Activated CD4-positive, alpha-beta memory T cell treated with anti-CD3 and anti-CD28 coated beads for 36 hours (primary cell): ENCODE data around the gene PTPRM. TPM values are rescaled to one million over a fixed set of nuclear protein-coding genes. Genes with fewer than 3 reads are reported as not detected.

Experiments
- CTCF ChIA-PET: fragments of 350-600 bp; sonication (Branson Sonifier 250); formaldehyde crosslinking; loops from one replicate; lab custom pipeline; 2021; ENCODE audit warnings: antibody characterized with exemption, inconsistent platforms; lab: Charles Lee
- POLR2A ChIA-PET: fragments of 350-600 bp; sonication (Branson Sonifier 250); formaldehyde crosslinking; loops from one replicate; lab custom pipeline; 2021; ENCODE audit warnings: antibody characterized with exemption; lab: Charles Lee
- DNase-seq: peaks from one replicate; pipeline ENCODE4 v3.0.0-alpha.2; 2020
- H3K27ac Mint-ChIP-seq: one replicate; pipeline ENCODE4 v1.8.0; 2021; ENCODE audit warnings: mixed read lengths
- H3K27me3 Mint-ChIP-seq: one replicate; pipeline ENCODE4 v1.8.0; 2021; ENCODE audit warnings: mixed read lengths
- H3K36me3 Mint-ChIP-seq: one replicate; pipeline ENCODE4 v1.8.0; 2021; ENCODE audit warnings: mixed read lengths
- H3K4me1 Mint-ChIP-seq: one replicate; pipeline ENCODE4 v1.8.0; 2021; ENCODE audit warnings: low read depth, mixed read lengths
- H3K4me3 Mint-ChIP-seq: one replicate; pipeline ENCODE4 v1.8.0; 2021; ENCODE audit warnings: mild to moderate bottlenecking, mixed read lengths
- H3K9me3 Mint-ChIP-seq: one replicate; pipeline ENCODE4 v1.8.0; 2021; ENCODE audit warnings: mixed read lengths
- intact Hi-C: fragments of 100-400 bp; cut with micrococcal nuclease; formaldehyde crosslinking; loops from one replicate; pipeline ENCODE4 v1.15.1; 2023
- total RNA-seq, 2 experiments: library from RNA; stranded (reverse); gene quantifications; one replicate each; pipeline ENCODE4 v1.2.3, GENCODE V29; 2021

Gene PTPRM
- total RNA-seq, 2 experiments from 2014 or later = 7.0 to 8.6 TPM

DNA sequence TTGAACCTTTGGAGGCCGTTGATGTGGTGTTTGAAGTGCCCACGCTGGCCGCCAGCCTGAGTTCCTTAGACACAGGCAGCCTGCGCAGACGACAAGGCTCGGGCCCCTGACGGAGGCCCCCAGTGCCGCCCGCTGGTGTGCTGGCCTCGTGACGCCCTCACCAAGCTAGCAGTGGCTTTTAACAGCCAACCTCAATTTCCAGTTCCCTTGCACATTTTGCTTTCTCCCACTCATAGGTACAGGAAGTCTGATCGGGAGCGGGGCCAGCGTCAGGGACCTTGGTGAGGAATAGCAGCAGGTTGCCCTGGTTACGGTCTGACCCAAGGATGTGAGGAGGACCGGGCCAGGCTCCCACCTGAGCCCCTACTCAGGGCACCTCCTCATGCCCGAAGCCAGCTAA is 834.5 kb downstream of the PTPRM start:
- Mint-ChIP-seq H3K36me3 (peaks cover 3% of the 10 kb centered on the region), H3K27me3 (no peaks in the 10 kb centered on the region), H3K4me3 (no peak overlapping the region), H3K27ac (no peak overlapping the region), H3K4me1 (no peaks in the 10 kb centered on the region), H3K9me3 (no peaks in the 10 kb centered on the region)
- ChIA-PET POLR2A (no interaction called here), CTCF (no interaction called here)
- no peak for DNase-seq
- intact Hi-C loops = no loop called here

DNA sequence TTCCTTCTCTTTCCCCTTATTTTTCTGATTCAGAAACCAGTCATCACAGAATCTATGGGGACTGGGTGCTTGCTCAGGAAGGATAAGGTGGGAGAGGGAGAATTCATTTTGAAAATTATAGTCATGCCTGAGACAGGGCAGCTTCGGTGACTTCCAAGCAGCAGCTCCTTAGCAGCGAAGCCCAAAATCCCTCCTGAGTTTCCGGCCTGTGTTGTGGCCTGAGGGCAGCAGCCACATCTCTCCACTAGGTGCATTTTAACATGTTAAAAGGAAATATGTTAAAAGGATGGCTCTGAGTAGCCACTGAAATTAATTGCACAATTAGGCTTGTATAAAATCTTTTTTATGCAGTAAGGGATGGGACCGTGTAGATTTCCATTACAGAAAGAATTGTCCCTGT is 835.1 kb downstream of the PTPRM start:
- Mint-ChIP-seq H3K9me3 (no peaks in the 10 kb centered on the region), H3K4me3 (no peak overlapping the region), H3K27me3 (no peaks in the 10 kb centered on the region), H3K27ac (no peak overlapping the region), H3K36me3 (peaks cover 3% of the 10 kb centered on the region), H3K4me1 (no peaks in the 10 kb centered on the region)
- no peak for DNase-seq
- ChIA-PET POLR2A (no interaction called here), CTCF (no interaction called here)
- intact Hi-C loops = no loop called here

GRCh38 chr18:8403713-8404112 is 836.6 kb downstream of the PTPRM start:
- DNase-seq = no peak
- Mint-ChIP-seq H3K27ac (no peak overlapping the region), H3K4me3 (no peak overlapping the region), H3K36me3 (peaks cover 3% of the 10 kb centered on the region), H3K27me3 (no peaks in the 10 kb centered on the region), H3K9me3 (peaks cover 2% of the 10 kb centered on the region), H3K4me1 (no peaks in the 10 kb centered on the region)
- POLR2A ChIA-PET = no interaction called here
- intact Hi-C loops = no loop called here
- CTCF ChIA-PET = no interaction called here

DNA sequence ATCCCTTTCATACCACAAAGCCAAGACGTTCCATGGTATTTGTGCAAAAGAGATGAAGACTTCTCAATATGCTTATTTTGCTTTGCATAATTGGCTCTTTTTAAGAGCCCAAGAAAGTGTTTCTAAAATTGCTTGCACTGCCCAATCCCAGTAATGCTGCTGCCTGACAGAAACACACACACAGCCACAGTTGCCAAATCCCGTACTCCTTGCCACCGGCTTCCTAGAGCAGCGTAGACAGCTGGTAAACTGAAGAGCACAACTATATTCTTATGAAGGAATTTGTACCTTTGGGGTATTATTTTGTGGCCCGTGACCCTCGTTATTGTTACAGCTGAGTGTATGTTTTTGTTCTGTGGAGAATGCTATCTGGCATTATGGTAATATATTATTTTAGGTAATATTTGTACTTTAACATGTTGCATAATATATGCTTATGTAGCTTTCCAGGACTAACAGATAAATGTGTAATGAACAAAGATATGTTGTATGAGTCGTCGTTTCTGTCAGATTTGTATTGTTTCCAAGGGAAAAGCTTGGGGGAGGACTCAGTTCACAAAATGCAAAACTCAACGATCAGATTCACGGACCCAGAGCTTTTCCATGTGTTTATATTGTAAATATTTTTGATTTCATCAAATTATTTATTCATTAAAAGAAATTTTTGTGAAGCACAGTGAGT is 839.2 kb downstream of the PTPRM start:
- POLR2A ChIA-PET = no interaction called here
- H3K27ac Mint-ChIP-seq = no peak overlapping the region
- CTCF ChIA-PET = no interaction called here
- DNase-seq = no peak
- peaks cover 20% of the 10 kb centered on the region for H3K9me3 Mint-ChIP-seq
- H3K4me1 Mint-ChIP-seq = no peaks in the 10 kb centered on the region
- no peaks in the 10 kb centered on the region for H3K27me3 Mint-ChIP-seq
- intact Hi-C loops = no loop called here
- peaks cover 4% of the 10 kb centered on the region for H3K36me3 Mint-ChIP-seq
- no peak overlapping the region for H3K4me3 Mint-ChIP-seq

DNA sequence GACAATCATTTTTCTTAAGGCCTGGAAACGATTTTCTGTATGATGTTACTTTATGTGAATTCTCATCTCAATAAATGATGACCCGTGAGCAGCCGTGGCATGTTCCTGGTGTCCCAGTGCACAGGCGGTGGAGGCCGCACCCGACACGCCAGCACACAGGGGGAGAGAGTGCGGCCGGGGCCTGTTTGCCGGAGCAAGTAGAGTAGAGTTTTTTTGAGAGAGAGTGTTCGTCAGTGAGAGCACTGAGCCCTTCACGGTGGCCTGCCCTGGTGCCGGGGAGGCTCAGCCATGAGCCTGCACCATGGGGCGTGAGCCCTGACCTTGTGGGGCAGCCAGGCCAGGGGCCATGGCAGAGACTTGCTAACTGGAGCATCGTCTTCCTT is 839.7 kb downstream of the PTPRM start:
- Mint-ChIP-seq H3K4me1 (no peaks in the 10 kb centered on the region), H3K27ac (no peak overlapping the region), H3K9me3 (peaks cover 23% of the 10 kb centered on the region), H3K27me3 (no peaks in the 10 kb centered on the region), H3K4me3 (no peak overlapping the region), H3K36me3 (peaks cover 4% of the 10 kb centered on the region)
- ChIA-PET CTCF (no interaction called here), POLR2A (no interaction called here)
- intact Hi-C loops = no loop called here
- DNase-seq = no peak

DNA sequence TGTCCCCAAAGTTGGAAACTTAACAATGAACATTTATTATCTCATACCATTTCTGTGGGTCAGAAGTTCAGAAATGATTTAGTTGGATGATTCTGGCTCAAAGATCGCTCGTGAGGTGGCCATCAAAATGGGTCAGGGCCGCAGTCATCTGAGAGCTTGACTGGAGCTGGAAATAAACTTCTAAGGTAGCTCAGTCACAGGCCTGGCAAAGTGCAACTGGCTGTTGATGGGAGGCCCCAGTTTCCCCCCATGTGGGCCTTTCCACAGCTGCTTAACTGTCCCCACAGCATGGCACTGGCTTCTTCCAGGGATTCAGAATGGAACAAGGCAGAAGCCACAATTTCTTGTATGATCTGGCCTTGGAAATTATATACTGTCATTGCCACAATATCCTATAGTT is 842.0 kb downstream of the PTPRM start:
- CTCF ChIA-PET = no interaction called here
- H3K4me1 Mint-ChIP-seq = no peaks in the 10 kb centered on the region
- POLR2A ChIA-PET = no interaction called here
- peaks cover 33% of the 10 kb centered on the region for H3K9me3 Mint-ChIP-seq
- DNase-seq = no peak
- H3K27ac Mint-ChIP-seq = no peak overlapping the region
- peaks cover 4% of the 10 kb centered on the region for H3K36me3 Mint-ChIP-seq
- no peak overlapping the region for H3K4me3 Mint-ChIP-seq
- intact Hi-C loops = no loop called here
- H3K27me3 Mint-ChIP-seq = no peaks in the 10 kb centered on the region

DNA sequence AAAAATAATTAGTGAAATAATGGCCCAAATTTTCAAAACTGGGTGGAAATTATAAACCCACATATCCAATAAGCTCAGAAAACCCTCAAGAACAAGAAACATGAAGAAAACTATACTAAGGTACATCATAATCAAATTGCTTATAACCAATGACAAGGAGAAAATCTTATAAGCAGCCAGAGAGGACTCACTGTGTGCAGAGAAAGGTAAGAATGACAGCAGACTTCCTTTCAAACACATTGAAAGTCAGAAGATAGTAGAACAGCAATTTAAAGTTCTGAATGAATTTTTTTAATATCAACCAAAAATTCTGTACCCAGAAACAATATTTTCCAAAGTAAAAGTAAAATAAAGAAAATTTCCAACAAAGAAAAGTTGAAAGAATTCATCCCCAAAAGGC is 844.4 kb downstream of the PTPRM start:
- Mint-ChIP-seq H3K27ac (no peak overlapping the region), H3K4me1 (no peaks in the 10 kb centered on the region), H3K36me3 (peaks cover 2% of the 10 kb centered on the region), H3K4me3 (no peak overlapping the region), H3K27me3 (peaks cover 2% of the 10 kb centered on the region), H3K9me3 (peaks cover 36% of the 10 kb centered on the region)
- no peak for DNase-seq
- ChIA-PET CTCF (no interaction called here), POLR2A (no interaction called here)
- intact Hi-C loops = no loop called here

DNA sequence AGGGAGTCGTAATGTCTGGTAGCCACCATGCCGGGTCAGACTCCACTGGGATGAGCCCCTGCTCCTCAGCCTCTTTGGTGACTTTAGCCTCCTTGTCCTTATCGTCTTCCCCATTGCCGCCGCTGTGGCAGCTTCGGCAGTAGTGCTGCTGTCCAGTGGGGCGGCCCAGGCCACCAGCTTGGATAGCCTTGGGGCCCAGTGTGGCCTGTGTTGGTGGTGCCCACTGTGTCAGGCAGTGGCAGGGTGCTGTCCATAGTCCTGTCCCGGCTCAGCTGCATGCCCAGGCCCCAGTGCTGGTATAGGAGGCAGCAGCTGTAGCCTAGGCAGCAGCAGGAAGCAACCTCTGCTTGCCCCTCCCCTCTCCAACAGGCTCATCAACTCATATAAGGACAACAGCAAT is 845.0 kb downstream of the PTPRM start:
- intact Hi-C loops = no loop called here
- peaks cover 36% of the 10 kb centered on the region for H3K9me3 Mint-ChIP-seq
- no peak overlapping the region for H3K27ac Mint-ChIP-seq
- CTCF ChIA-PET = no interaction called here
- no peaks in the 10 kb centered on the region for H3K4me1 Mint-ChIP-seq
- H3K36me3 Mint-ChIP-seq = peaks cover 2% of the 10 kb centered on the region
- POLR2A ChIA-PET = no interaction called here
- peaks cover 2% of the 10 kb centered on the region for H3K27me3 Mint-ChIP-seq
- no peak for DNase-seq
- no peak overlapping the region for H3K4me3 Mint-ChIP-seq

- intact Hi-C loops = no loop called here
- no peaks in the 10 kb centered on the region for H3K4me1 Mint-ChIP-seq
- no peak overlapping the region for H3K27ac Mint-ChIP-seq
- CTCF ChIA-PET = no interaction called here
- POLR2A ChIA-PET = no interaction called here
- DNase-seq = no peak
- peaks cover 34% of the 10 kb centered on the region for H3K9me3 Mint-ChIP-seq
- peaks cover 2% of the 10 kb centered on the region for H3K36me3 Mint-ChIP-seq
- H3K27me3 Mint-ChIP-seq = peaks cover 2% of the 10 kb centered on the region
- no peak overlapping the region for H3K4me3 Mint-ChIP-seq
Observed at GRCh38 chr18:8413189-8413588, 846.1 kb downstream of the PTPRM start.

DNA sequence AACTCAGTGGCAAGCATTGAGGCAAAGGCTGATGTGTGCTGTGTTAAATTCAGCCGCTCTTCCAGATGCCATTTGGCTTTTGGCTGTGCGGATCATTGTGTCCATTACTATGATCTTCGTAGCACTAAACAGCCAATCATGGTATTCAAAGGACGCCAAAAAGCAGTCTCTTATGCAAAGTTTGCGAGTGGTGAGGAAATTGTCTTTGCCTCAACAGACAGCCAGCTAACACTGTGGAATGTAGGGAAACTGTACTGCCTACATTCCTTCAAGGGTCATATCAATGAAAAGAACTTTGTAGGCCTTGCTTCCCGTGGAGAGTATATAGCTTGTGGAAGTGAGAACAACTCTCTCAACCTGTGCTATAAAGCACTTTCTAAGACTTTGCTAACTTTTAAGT is 846.6 kb downstream of the PTPRM start:
- Mint-ChIP-seq H3K9me3 (peaks cover 34% of the 10 kb centered on the region), H3K4me3 (no peak overlapping the region), H3K27me3 (peaks cover 2% of the 10 kb centered on the region), H3K27ac (no peak overlapping the region), H3K36me3 (peaks cover 2% of the 10 kb centered on the region), H3K4me1 (no peaks in the 10 kb centered on the region)
- ChIA-PET CTCF (no interaction called here), POLR2A (no interaction called here)
- DNase-seq = no peak
- intact Hi-C loops = no loop called here

- H3K36me3 Mint-ChIP-seq = no peaks in the 10 kb centered on the region
- intact Hi-C loops = no loop called here
- no peak overlapping the region for H3K4me3 Mint-ChIP-seq
- peaks cover 15% of the 10 kb centered on the region for H3K9me3 Mint-ChIP-seq
- H3K27ac Mint-ChIP-seq = no peak overlapping the region
- H3K4me1 Mint-ChIP-seq = no peaks in the 10 kb centered on the region
- no peak for DNase-seq
- ChIA-PET POLR2A (no interaction called here), CTCF (interaction anchor here (0.6 kb wide), 1 partner anchor 21 kb away, joined by 3 read pairs; no protein-coding TSS in a partner anchor)
- H3K27me3 Mint-ChIP-seq = peaks cover 2% of the 10 kb centered on the region
Observed at GRCh38 chr18:8416212-8417019, 849.3 kb downstream of the PTPRM start.

DNA sequence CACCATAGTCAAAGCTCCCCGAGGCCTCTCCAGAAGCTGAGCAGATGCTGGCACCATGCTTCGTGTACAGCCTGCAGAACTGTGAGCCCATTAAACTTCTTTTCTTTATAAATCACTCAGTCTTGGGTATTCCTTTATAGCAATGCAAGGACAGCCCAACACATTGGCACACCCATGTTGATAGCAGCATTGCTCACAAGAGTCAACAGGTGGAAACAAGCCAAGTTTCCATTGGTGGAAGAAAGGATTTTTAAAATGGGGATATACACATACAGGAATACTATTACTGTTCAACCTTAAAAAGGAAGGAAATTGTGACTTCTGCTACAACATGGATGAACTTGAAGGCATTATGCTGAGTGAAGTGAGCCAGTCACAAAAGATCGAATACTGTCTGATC is 855.3 kb downstream of the PTPRM start:
- intact Hi-C loops = no loop called here
- Mint-ChIP-seq H3K9me3 (no peaks in the 10 kb centered on the region), H3K36me3 (no peaks in the 10 kb centered on the region), H3K4me3 (no peak overlapping the region), H3K4me1 (no peaks in the 10 kb centered on the region), H3K27me3 (no peaks in the 10 kb centered on the region), H3K27ac (no peak overlapping the region)
- ChIA-PET POLR2A (no interaction called here), CTCF (no interaction called here)
- DNase-seq = no peak

GRCh38 chr18:8423051-8423557 is 856.0 kb downstream of the PTPRM start:
- Mint-ChIP-seq H3K4me1 (no peaks in the 10 kb centered on the region), H3K27me3 (no peaks in the 10 kb centered on the region), H3K9me3 (no peaks in the 10 kb centered on the region), H3K27ac (no peak overlapping the region), H3K4me3 (no peak overlapping the region), H3K36me3 (no peaks in the 10 kb centered on the region)
- CTCF ChIA-PET = no interaction called here
- POLR2A ChIA-PET = no interaction called here
- DNase-seq = no peak
- intact Hi-C loops = no loop called here
